HCT116 (cell line): ENCODE measurements around the gene CADPS2.

Experiments used
- CTCF ChIP-seq, 3 experiments: fragments of 200-600 bp in 1 of 3; sonication (generic) in 1 of 3; IDR thresholded peaks in 2 of 3; conservative IDR thresholded peaks in 1 of 3; 2 replicates each; pipeline ENCODE4 v1.5.1; 2012 to 2017; ENCODE audit warnings: low read depth in 2 of 3, low read length in 2 of 3, antibody characterized with exemption in 1 of 3, borderline replicate concordance in 1 of 3, control low read depth in 1 of 3, mild to moderate bottlenecking in 1 of 3, mixed read lengths in 1 of 3, mixed run types in 1 of 3, moderate library complexity in 1 of 3; ENCODE audit not compliant: insufficient read depth in 1 of 3
- EZH2 ChIP-seq: fragments of 200-600 bp; sonication (generic); IDR thresholded peaks from 2 replicates; pipeline ENCODE4 v1.6.1; 2017; ENCODE audit warnings: antibody characterized with exemption, mixed run types
- JUND ChIP-seq: IDR thresholded peaks from 2 replicates; pipeline ENCODE4 v1.6.1; 2012
- MAX ChIP-seq: IDR thresholded peaks from 2 replicates; pipeline ENCODE4 v1.6.1; 2012
- POLR2A ChIP-seq: IDR thresholded peaks from 2 replicates; pipeline ENCODE4 v1.7.0; 2011; ENCODE audit warnings: borderline replicate concordance; ENCODE audit not compliant: insufficient read depth, insufficient read length; ENCODE audit errors: extremely low read depth
- POLR2AphosphoS5 ChIP-seq: IDR thresholded peaks from 2 replicates; pipeline ENCODE4 v1.6.1; 2011; ENCODE audit warnings: mild to moderate bottlenecking, low read depth, low read length, moderate library complexity
- ZFX ChIP-seq: fragments of 450-650 bp; IDR thresholded peaks from 2 replicates; pipeline ENCODE4 v1.6.1; 2017
- ZNF274 ChIP-seq: fragments of 200-500 bp; sonication (Bioruptor generic); IDR thresholded peaks from 2 replicates; pipeline ENCODE4 v1.6.1; 2014; ENCODE audit warnings: mild to moderate bottlenecking, low read depth, low read length, inconsistent platforms

- TF ChIP-seq CTCF (IDR thresholded peaks at IDR 0.05 in 2 of 3, conservative IDR thresholded peaks at IDR 0.05 in 1 of 3; ENCODE audit: borderline replicate concordance in 1 of 3, insufficient read depth in 1 of 3, low read depth in 2 of 3, low read length in 2 of 3) = no peak
- no peak for TF ChIP-seq EZH2
- no peak for TF ChIP-seq MAX
- no peak for TF ChIP-seq JUND
- no peak for TF ChIP-seq POLR2AphosphoS5
- no peak for TF ChIP-seq ZNF274
- TF ChIP-seq POLR2A = no peak
- TF ChIP-seq ZFX = no peak
Measured at GRCh38 chr7:122465296-122465695, 421.0 kb downstream of the CADPS2 start.
